Left lung (tissue), 10 donors: ENCODE measurements around the gene SPTBN1. TPM values are rescaled to one million over a fixed set of nuclear protein-coding genes. Genes with fewer than 3 reads are reported as not detected.

Experiments
- ATAC-seq: fragments of 200-7000 bp; cut with Tn5 transposase; one replicate; pipeline ENCODE4 v1.9.1; 2020; ENCODE audit warnings: moderate library complexity
- DNase-seq, 4 donors: peaks; one replicate each; pipeline ENCODE4 v3.0.0-alpha.2; 2013 to 2020
- H3K27ac ChIP-seq, 2 donors: fragments of 200-600 bp; sonication (generic) in 1 of 2; one replicate each; pipeline versions ENCODE4 v1.5.0 to v1.8.0; 2020 to 2021
- H3K27me3 ChIP-seq, 2 donors: fragments of 200-600 bp; sonication (generic) in 1 of 2; one replicate each; pipeline versions ENCODE4 v1.5.0 to v1.8.0; 2020 to 2021
- H3K36me3 ChIP-seq, 2 donors: fragments of 200-600 bp; sonication (generic) in 1 of 2; one replicate each; pipeline versions ENCODE4 v1.5.0 to v1.8.0; 2020 to 2021
- H3K4me1 ChIP-seq, 2 donors: fragments of 200-600 bp; one replicate each; pipeline ENCODE4 v1.8.0; 2021
- H3K4me3 ChIP-seq, 2 donors: fragments of 200-600 bp; sonication (generic) in 1 of 2; one replicate each; pipeline versions ENCODE4 v1.5.0 to v1.8.0; 2020 to 2021; ENCODE audit warnings: mild to moderate bottlenecking in 1 of 2
- H3K9me3 ChIP-seq, 2 donors: fragments of 200-600 bp; sonication (generic) in 1 of 2; one replicate each; pipeline versions ENCODE4 v1.5.0 to v1.8.0; 2020 to 2021
- intact Hi-C, 2 donors: fragments of 100-400 bp; cut with DNase I; formaldehyde crosslinking; loops; one replicate each; pipeline versions ENCODE4 v1.11.2 to v1.14.2; 2022
- polyA plus RNA-seq, 6 donors: library from polyadenylated mRNA; unstranded; fragments of 120-200 nt; gene quantifications; one replicate each; pipeline ENCODE4 v1.2.1, GENCODE V29; 2013; ENCODE audit not compliant: insufficient read length in 6 of 6
- total RNA-seq, 2 donors: library from RNA; stranded (reverse); fragmentation: NEBNext Ultra II Directional; extraction: Animal tissue kit (Norgen Biotek cat#: 25700); gene quantifications; one replicate each; pipeline ENCODE4 v1.2.1, GENCODE V29; 2021
- TF ChIP-seq, protein P1 (sequence below), 2 donors: fragments of 200-600 bp; sonication (generic) in 1 of 2; IDR thresholded peaks; one replicate each; pipeline versions ENCODE4 v1.5.0 to v1.8.0; 2021; ENCODE audit warnings: antibody characterized with exemption in 2 of 2
- donor health status: DM: no; HTN: yes; CAD: no.
- donor health status: DM: no; HTN: no; CAD: no.

Gene SPTBN1
- total and polyA plus RNA-seq, 8 donors: 441 to 578 (median 543) TPM

- Histone ChIP-seq H3K4me1 (peaks cover 10 to 31% of the 10 kb centered on the region in 2 donors), H3K36me3 (peaks cover 0 to 3% of the 10 kb centered on the region in 2 donors), H3K27ac (peak overlapping the region in 1 of 2 donors; percentile 42), H3K9me3 (no peaks in the 10 kb centered on the region), H3K27me3 (no peaks in the 10 kb centered on the region), H3K4me3 (no peak overlapping the region)
- no peak for DNase-seq
- TF ChIP-seq, protein P1, sequence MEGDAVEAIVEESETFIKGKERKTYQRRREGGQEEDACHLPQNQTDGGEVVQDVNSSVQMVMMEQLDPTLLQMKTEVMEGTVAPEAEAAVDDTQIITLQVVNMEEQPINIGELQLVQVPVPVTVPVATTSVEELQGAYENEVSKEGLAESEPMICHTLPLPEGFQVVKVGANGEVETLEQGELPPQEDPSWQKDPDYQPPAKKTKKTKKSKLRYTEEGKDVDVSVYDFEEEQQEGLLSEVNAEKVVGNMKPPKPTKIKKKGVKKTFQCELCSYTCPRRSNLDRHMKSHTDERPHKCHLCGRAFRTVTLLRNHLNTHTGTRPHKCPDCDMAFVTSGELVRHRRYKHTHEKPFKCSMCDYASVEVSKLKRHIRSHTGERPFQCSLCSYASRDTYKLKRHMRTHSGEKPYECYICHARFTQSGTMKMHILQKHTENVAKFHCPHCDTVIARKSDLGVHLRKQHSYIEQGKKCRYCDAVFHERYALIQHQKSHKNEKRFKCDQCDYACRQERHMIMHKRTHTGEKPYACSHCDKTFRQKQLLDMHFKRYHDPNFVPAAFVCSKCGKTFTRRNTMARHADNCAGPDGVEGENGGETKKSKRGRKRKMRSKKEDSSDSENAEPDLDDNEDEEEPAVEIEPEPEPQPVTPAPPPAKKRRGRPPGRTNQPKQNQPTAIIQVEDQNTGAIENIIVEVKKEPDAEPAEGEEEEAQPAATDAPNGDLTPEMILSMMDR (IDR thresholded peaks at IDR 0.05): no peak
- intact Hi-C loops: no loop called here
- ATAC-seq: no peak
Measured at GRCh38 chr2:54496920-54497319, 40.8 kb downstream of the SPTBN1 start.

GRCh38 chr2:54497763-54498680, 41.9 kb downstream of the SPTBN1 start:
- peak; percentile 60 for ATAC-seq
- Histone ChIP-seq H3K4me3 (no peak overlapping the region), H3K27ac (no peak overlapping the region), H3K4me1 (peaks cover 18 to 37% of the 10 kb centered on the region in 2 donors), H3K36me3 (peaks cover 0 to 3% of the 10 kb centered on the region in 2 donors), H3K27me3 (no peaks in the 10 kb centered on the region), H3K9me3 (no peaks in the 10 kb centered on the region)
- DNase-seq: peak in 1 of 4 donors; percentile 57
- intact Hi-C loops: no loop called here
- TF ChIP-seq, protein P1 (IDR thresholded peaks at IDR 0.05): peak in 1 of 2 donors; percentile 30

GRCh38 chr2:54499661-54500060, 43.5 kb downstream of the SPTBN1 start:
- Histone ChIP-seq H3K27ac (peak overlapping the region in 1 of 2 donors; percentile 4), H3K27me3 (no peaks in the 10 kb centered on the region), H3K4me1 (peaks cover 26 to 52% of the 10 kb centered on the region in 2 donors), H3K9me3 (no peaks in the 10 kb centered on the region), H3K4me3 (no peak overlapping the region), H3K36me3 (no peaks in the 10 kb centered on the region)
- intact Hi-C loops: no loop called here
- DNase-seq (peak in 2 of 4 donors; percentile 90 to 91), ATAC-seq (no peak)
- TF ChIP-seq, protein P1 (IDR thresholded peaks at IDR 0.05): no peak

- no peak for ATAC-seq
- Histone ChIP-seq H3K4me3 (no peak overlapping the region), H3K27ac (peak overlapping the region in 1 of 2 donors; percentile 4), H3K36me3 (no peaks in the 10 kb centered on the region), H3K27me3 (no peaks in the 10 kb centered on the region), H3K9me3 (no peaks in the 10 kb centered on the region), H3K4me1 (peaks cover 26 to 52% of the 10 kb centered on the region in 2 donors)
- TF ChIP-seq, protein P1 (IDR thresholded peaks at IDR 0.05): no peak
- no peak for DNase-seq
- intact Hi-C loops: no loop called here
Measured at GRCh38 chr2:54500404-54501205, 44.5 kb downstream of the SPTBN1 start.

DNA sequence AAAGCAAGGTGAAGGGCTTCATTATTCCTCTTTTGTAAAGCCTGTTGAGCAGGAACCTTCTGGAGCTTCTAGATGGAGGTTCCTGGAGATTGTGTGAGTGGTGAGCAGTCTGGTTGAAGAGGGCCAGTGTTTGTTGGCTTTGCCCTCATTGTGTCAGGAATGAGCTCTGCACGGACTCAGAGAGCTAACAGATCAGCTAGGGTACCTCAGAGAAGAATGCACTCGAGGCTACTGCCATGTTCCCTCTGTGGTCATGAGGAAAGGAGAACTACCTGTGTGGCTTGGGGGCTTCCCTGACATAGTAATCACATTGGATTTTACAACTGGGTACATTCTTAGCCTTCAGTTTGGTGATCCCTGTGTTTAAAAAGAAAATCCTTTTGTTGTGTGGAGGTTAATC, 46.6 kb downstream of the SPTBN1 start:
- H3K4me1 ChIP-seq: peaks cover 26 to 43% of the 10 kb centered on the region in 2 donors
- peak overlapping the region in 1 of 2 donors; percentile 19 for H3K27ac ChIP-seq
- no peaks in the 10 kb centered on the region for H3K9me3 ChIP-seq
- DNase-seq (no peak), ATAC-seq (peak; percentile 44)
- no peak overlapping the region for H3K4me3 ChIP-seq
- intact Hi-C loops: no loop called here
- H3K27me3 ChIP-seq: no peaks in the 10 kb centered on the region
- TF ChIP-seq, protein P1 (IDR thresholded peaks at IDR 0.05): no peak
- H3K36me3 ChIP-seq: no peaks in the 10 kb centered on the region
